ENCODE data around the gene TMEM273. TPM values are rescaled to one million over a fixed set of nuclear protein-coding genes. Genes with fewer than 3 reads are reported as not detected.
"Not testable (repeated sequence)": the region's sequence is repeated elsewhere in the genome, so short reads cannot be mapped to it uniquely, and the experiment has no call there.

Gene TMEM273
- total and polyA plus RNA-seq, 4 donors = 12.0 to 41.8 (median 17.5) TPM

- TF ChIP-seq CTCF (IDR thresholded peaks at IDR 0.05; ENCODE audit: control extremely low read depth, extremely low read depth) = no peak
- no peak overlapping the region for H3K4me3 ChIP-seq
- peaks cover 0 to 6% (median 0%) of the 10 kb centered on the region in 3 donors for H3K27me3 ChIP-seq (ENCODE audit: control insufficient read depth in 3 of 3, insufficient read depth in 3 of 3, low read length in 2 of 3)
- H3K27ac ChIP-seq (ENCODE audit: low read depth in 1 of 2, low read length in 1 of 2) = no peak overlapping the region
- 90 to 96% methylated on average over 6 of the region's 6 CpGs for WGBS, 2 donors
- H3K4me1 ChIP-seq (ENCODE audit: control insufficient read depth in 5 of 5, insufficient read depth in 5 of 5, low read length in 5 of 5) = peaks cover 0 to 2% (median 0%) of the 10 kb centered on the region in 5 donors
- no peaks in the 10 kb centered on the region for H3K9me3 ChIP-seq (ENCODE audit: control insufficient read depth in 4 of 4, insufficient read depth in 3 of 4, low read length in 3 of 4)
- H3K9ac ChIP-seq (ENCODE audit: insufficient read depth in 1 of 2, low read length in 2 of 2) = no peak overlapping the region
- DNase-seq (no peak), ATAC-seq (ENCODE audit: insufficient read depth, low FRiP score) (no peak)
- no peaks in the 10 kb centered on the region for H3K36me3 ChIP-seq (ENCODE audit: control insufficient read depth in 4 of 4, insufficient read depth in 4 of 4, low read length in 4 of 4)
Measured at GRCh38 chr10:49197171-49197570, 9.0 kb upstream of the TMEM273 start.

- H3K9ac ChIP-seq (ENCODE audit: insufficient read depth in 1 of 2, low read length in 2 of 2); H3K4me3 ChIP-seq; H3K27ac ChIP-seq (ENCODE audit: low read depth in 1 of 2, low read length in 1 of 2); DNase-seq; H3K4me1 ChIP-seq (ENCODE audit: control insufficient read depth in 5 of 5, insufficient read depth in 5 of 5, low read length in 5 of 5); H3K36me3 ChIP-seq (ENCODE audit: control insufficient read depth in 4 of 4, insufficient read depth in 4 of 4, low read length in 4 of 4); H3K27me3 ChIP-seq (ENCODE audit: control insufficient read depth in 3 of 3, insufficient read depth in 3 of 3, low read length in 2 of 3); ATAC-seq (ENCODE audit: insufficient read depth, low FRiP score); H3K9me3 ChIP-seq (ENCODE audit: control insufficient read depth in 4 of 4, insufficient read depth in 3 of 4, low read length in 3 of 4): not testable (repeated sequence)
- 98 to 99% methylated on average over 4 of the region's 4 CpGs for WGBS, 2 donors
Measured at GRCh38 chr10:49195864-49196263, 7.7 kb upstream of the TMEM273 start.

- WGBS, 2 donors = 46% methylated on average over 8 of the region's 8 CpGs
- peak overlapping the region; percentile 24 to 50 for H3K27ac ChIP-seq (ENCODE audit: low read depth in 1 of 2, low read length in 1 of 2)
- no peaks in the 10 kb centered on the region for H3K36me3 ChIP-seq (ENCODE audit: control insufficient read depth in 4 of 4, insufficient read depth in 4 of 4, low read length in 4 of 4)
- H3K9me3 ChIP-seq (ENCODE audit: control insufficient read depth in 4 of 4, insufficient read depth in 3 of 4, low read length in 3 of 4) = no peaks in the 10 kb centered on the region
- TF ChIP-seq CTCF (IDR thresholded peaks at IDR 0.05; ENCODE audit: control extremely low read depth, extremely low read depth) = no peak
- peaks cover 0 to 5% (median 0%) of the 10 kb centered on the region in 5 donors for H3K4me1 ChIP-seq (ENCODE audit: control insufficient read depth in 5 of 5, insufficient read depth in 5 of 5, low read length in 5 of 5)
- no peak overlapping the region for H3K4me3 ChIP-seq
- DNase-seq (no peak), ATAC-seq (ENCODE audit: insufficient read depth, low FRiP score) (no peak)
- H3K9ac ChIP-seq (ENCODE audit: insufficient read depth in 1 of 2, low read length in 2 of 2) = no peak overlapping the region
- peaks cover 0 to 5% (median 0%) of the 10 kb centered on the region in 3 donors for H3K27me3 ChIP-seq (ENCODE audit: control insufficient read depth in 3 of 3, insufficient read depth in 3 of 3, low read length in 2 of 3)
Measured at GRCh38 chr10:49194212-49194920, 6.2 kb upstream of the TMEM273 start.

- H3K36me3 ChIP-seq (ENCODE audit: control insufficient read depth in 4 of 4, insufficient read depth in 4 of 4, low read length in 4 of 4) = no peaks in the 10 kb centered on the region
- ATAC-seq (ENCODE audit: insufficient read depth, low FRiP score) (no peak), DNase-seq (no peak)
- peaks cover 6 to 21% (median 12%) of the 10 kb centered on the region in 5 donors for H3K4me1 ChIP-seq (ENCODE audit: control insufficient read depth in 5 of 5, insufficient read depth in 5 of 5, low read length in 5 of 5)
- H3K27ac ChIP-seq (ENCODE audit: low read depth in 1 of 2, low read length in 1 of 2) = no peak overlapping the region
- no peaks in the 10 kb centered on the region for H3K9me3 ChIP-seq (ENCODE audit: control insufficient read depth in 4 of 4, insufficient read depth in 3 of 4, low read length in 3 of 4)
- peaks cover 0 to 8% (median 0%) of the 10 kb centered on the region in 3 donors for H3K27me3 ChIP-seq (ENCODE audit: control insufficient read depth in 3 of 3, insufficient read depth in 3 of 3, low read length in 2 of 3)
- no peak overlapping the region for H3K9ac ChIP-seq (ENCODE audit: insufficient read depth in 1 of 2, low read length in 2 of 2)
- 50 to 58% methylated on average over 1 of the region's 1 CpG for WGBS, 2 donors
- H3K4me3 ChIP-seq = no peak overlapping the region
- TF ChIP-seq CTCF (IDR thresholded peaks at IDR 0.05; ENCODE audit: control extremely low read depth, extremely low read depth) = no peak
Measured at GRCh38 chr10:49191349-49191748, 3.2 kb upstream of the TMEM273 start.
